Lower lobe of right lung (tissue), 2 donors: ENCODE data around the gene FLOT2. TPM values are rescaled to one million over a fixed set of nuclear protein-coding genes. Genes with fewer than 3 reads are reported as not detected.

ENCODE experiments used
- ATAC-seq, 2 donors: fragments of 200-7000 bp; cut with Tn5 transposase; one replicate each; pipeline ENCODE4 v1.9.1; 2020 to 2022; ENCODE audit warnings: mild to moderate bottlenecking in 2 of 2, moderate library complexity in 2 of 2
- DNase-seq: peaks from one replicate; pipeline ENCODE4 v3.0.0-alpha.2; 2020
- H3K27ac ChIP-seq: fragments of 200-600 bp; one replicate; pipeline ENCODE4 v1.8.0; 2022
- H3K27me3 ChIP-seq: fragments of 200-600 bp; one replicate; pipeline ENCODE4 v1.8.0; 2022; ENCODE audit warnings: low read depth
- H3K36me3 ChIP-seq: fragments of 200-600 bp; one replicate; pipeline ENCODE4 v1.8.0; 2022; ENCODE audit warnings: mild to moderate bottlenecking
- H3K4me1 ChIP-seq: fragments of 200-600 bp; one replicate; pipeline ENCODE4 v1.8.0; 2022
- H3K4me3 ChIP-seq: fragments of 200-600 bp; one replicate; pipeline ENCODE4 v1.8.0; 2022; ENCODE audit warnings: mild to moderate bottlenecking
- H3K9me3 ChIP-seq: fragments of 200-600 bp; one replicate; pipeline ENCODE4 v1.8.0; 2022
- intact Hi-C: fragments of 100-400 bp; cut with DNase I; formaldehyde crosslinking; loops from one replicate; pipeline ENCODE4 v1.11.0; 2022
- long read RNA-seq: library from polyadenylated mRNA; unstranded; transcript quantifications from one replicate; pipeline ENCODE4 v2.0.0, GENCODE V29; 2021
- total RNA-seq: library from RNA; stranded (reverse); fragmentation: NEBNext Ultra II Directional; extraction: Animal tissue kit (Norgen Biotek cat#: 25700); gene quantifications from one replicate; pipeline ENCODE4 v1.2.1, GENCODE V29; 2021
- TF ChIP-seq, protein P1 (sequence below): fragments of 200-600 bp; IDR thresholded peaks from one replicate; pipeline ENCODE4 v1.8.0; 2022; ENCODE audit warnings: antibody characterized with exemption, mild to moderate bottlenecking
- donor health status: DM: no; HTN: yes; CAD: no; lungs with severe emphysema.

Gene FLOT2, protein sequence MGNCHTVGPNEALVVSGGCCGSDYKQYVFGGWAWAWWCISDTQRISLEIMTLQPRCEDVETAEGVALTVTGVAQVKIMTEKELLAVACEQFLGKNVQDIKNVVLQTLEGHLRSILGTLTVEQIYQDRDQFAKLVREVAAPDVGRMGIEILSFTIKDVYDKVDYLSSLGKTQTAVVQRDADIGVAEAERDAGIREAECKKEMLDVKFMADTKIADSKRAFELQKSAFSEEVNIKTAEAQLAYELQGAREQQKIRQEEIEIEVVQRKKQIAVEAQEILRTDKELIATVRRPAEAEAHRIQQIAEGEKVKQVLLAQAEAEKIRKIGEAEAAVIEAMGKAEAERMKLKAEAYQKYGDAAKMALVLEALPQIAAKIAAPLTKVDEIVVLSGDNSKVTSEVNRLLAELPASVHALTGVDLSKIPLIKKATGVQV
- 170 TPM for total RNA-seq
- long read RNA-seq, transcript FLOT2-202 (11 exons, 2,618 nt) = major isoform, 250 of 349 reads
- long read RNA-seq, transcript FLOT2-210 (11 exons, 2,585 nt) = minor isoform, 14 of 349 reads
- long read RNA-seq, partial matches to known transcripts = 26 of 349 reads
- long read RNA-seq, other reads (novel, unspliced or antisense) = 58 of 349 reads

DNA sequence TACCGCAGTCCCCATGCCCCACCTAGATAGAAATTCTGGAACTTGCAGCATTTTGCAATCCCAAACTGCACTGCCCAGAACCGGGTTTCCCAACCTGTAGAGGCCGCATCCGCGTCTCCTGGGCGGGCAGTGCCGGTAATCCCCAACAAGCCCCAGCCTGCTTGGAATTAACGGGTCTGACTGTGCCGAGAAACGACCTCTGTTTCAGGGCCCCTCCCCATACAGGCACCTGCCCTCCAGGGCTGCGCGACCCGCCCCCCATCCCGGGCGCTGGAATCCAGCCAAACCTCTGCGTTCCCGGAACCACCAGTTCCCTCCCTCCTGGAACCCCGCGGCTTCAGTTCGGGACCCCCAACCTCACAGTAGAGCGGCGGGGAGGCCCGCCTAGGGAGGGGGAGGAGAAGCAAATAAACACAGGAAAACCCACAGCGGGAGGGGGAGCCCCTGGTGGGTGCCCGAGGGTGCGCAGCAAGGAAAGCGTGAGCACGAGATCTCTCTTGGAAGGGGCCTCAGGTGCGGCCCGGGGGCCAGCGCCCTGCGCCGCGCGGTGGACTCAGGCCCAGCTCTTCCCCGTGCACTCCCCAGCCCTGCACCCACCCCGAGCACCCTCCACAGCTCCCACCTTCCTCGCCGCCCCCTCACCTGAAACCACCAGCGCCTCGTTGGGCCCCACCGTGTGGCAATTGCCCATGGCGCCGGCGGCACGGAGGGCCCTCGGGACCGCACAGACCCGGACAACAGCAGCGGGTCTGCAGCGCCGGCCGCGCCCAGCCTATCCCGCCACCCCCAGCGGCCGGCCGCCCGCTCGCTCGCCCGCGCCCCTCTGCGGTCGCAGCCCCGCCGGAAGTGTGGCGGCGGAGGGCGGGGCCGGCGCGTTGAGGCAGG lies at the start of gene FLOT2:
TSS of gene FLOT2 (minus strand) at position 850 of the 885 bp plus-strand sequence. CDS start at position 691, 159 bp downstream.
- ATAC-seq (peak; percentile 82 to 89), DNase-seq (peak; percentile 84)
- H3K9me3 ChIP-seq = no peaks in the 10 kb centered on the region
- no peaks in the 10 kb centered on the region for H3K27me3 ChIP-seq
- peaks cover 68% of the 10 kb centered on the region for H3K4me1 ChIP-seq
- peak within 1 kb of the TSS; percentile 97 for H3K27ac ChIP-seq
- H3K4me3 ChIP-seq = peak within 1 kb of the TSS; percentile 94
- H3K36me3 ChIP-seq = peaks cover under 1% of the 10 kb centered on the region
- TF ChIP-seq, protein P1, sequence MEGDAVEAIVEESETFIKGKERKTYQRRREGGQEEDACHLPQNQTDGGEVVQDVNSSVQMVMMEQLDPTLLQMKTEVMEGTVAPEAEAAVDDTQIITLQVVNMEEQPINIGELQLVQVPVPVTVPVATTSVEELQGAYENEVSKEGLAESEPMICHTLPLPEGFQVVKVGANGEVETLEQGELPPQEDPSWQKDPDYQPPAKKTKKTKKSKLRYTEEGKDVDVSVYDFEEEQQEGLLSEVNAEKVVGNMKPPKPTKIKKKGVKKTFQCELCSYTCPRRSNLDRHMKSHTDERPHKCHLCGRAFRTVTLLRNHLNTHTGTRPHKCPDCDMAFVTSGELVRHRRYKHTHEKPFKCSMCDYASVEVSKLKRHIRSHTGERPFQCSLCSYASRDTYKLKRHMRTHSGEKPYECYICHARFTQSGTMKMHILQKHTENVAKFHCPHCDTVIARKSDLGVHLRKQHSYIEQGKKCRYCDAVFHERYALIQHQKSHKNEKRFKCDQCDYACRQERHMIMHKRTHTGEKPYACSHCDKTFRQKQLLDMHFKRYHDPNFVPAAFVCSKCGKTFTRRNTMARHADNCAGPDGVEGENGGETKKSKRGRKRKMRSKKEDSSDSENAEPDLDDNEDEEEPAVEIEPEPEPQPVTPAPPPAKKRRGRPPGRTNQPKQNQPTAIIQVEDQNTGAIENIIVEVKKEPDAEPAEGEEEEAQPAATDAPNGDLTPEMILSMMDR = peak; percentile 26
- intact Hi-C loops = no loop called here

DNA sequence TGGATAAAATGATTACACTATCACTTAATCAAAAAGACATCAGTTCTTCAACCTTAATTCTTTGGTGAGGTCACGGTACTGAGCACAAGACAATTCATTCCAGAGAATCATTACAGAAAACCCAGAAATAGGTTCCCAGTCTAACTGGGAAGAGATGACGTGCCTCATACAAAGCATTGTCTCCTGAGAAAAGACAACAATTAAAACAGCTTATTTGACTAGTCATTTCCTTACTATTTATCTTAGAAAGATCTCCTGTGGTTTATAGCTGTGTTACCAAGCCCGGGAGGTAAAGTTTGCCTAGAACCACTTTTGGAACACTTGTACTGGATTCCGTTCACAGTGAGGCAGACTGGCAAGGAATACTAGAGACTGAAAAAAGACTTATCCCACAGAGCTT lies 48.7 kb upstream of the FLOT2 start:
- Histone ChIP-seq H3K27ac (peak overlapping the region; percentile 24), H3K9me3 (no peaks in the 10 kb centered on the region), H3K4me3 (no peak overlapping the region), H3K27me3 (no peaks in the 10 kb centered on the region), H3K4me1 (peaks cover 51% of the 10 kb centered on the region), H3K36me3 (peaks cover 12% of the 10 kb centered on the region)
- no peak for DNase-seq
- intact Hi-C loops = no loop called here
- TF ChIP-seq, protein P1 = no peak
- ATAC-seq = no peak

DNA sequence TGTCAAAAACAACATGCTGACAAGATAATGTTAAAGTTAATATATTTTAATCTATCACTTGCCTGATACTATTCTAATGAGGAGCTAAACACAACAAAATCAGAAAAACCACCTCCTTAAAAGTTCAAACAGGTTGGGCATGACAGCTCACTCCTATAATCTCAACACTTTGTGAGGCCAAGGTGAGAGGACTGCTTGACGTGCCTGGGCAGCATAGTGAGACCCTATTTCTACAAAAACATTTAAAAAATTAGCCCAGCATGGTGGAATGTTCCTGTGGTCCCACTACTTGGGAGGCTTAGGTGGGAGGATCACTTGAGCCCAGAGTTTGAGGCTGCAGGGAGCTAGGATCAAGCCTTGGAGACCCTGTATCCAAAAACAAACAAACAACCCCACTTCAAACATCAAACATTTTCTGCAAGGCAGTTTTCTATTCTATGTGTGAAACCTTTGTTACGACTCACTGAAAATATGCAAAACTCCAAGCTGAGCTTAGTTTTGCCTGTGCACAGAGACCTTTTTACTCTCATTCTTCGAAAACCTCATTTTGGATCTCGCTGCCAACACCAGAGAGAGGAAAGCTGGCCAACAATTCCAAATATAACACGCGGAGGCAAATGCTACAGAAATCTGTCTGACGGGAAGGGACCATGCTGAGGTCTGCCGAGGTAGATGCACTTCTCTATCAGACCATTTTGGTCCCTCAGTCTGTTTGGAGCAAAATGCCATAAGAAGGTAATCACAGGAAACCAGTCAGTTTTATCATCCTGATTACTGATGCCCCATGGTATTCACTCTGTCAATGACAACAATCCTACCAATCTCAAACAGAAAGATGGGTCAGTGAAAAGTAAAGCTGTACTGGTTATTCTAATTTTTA lies 47.6 kb upstream of the FLOT2 start:
- intact Hi-C loops = no loop called here
- no peak for ATAC-seq
- H3K27ac ChIP-seq = peak overlapping the region; percentile 24

DNA sequence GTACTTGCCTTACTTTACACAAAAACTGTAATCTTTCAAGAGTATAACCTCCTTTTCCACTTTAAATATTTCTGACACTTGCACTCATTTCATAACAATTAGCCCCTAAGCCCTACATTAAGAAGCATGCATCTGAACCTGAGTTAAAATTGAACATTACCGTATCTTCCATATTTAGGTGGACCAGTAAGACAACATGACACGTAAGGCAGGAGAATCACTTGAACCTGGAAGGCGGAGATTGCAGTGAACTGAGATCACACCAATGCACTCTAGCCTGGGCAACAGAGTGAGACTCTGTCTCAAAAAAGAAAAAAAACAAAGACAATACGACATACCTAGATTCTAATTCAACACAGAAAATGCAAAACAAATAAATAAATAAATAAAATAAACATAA lies 46.8 kb upstream of the FLOT2 start:
- intact Hi-C loops = no loop called here
- H3K9me3 ChIP-seq = no peaks in the 10 kb centered on the region
- H3K27me3 ChIP-seq = no peaks in the 10 kb centered on the region
- H3K4me1 ChIP-seq = peaks cover 70% of the 10 kb centered on the region
- H3K4me3 ChIP-seq = no peak overlapping the region
- H3K27ac ChIP-seq = no peak overlapping the region
- TF ChIP-seq, protein P1 = no peak
- DNase-seq (no peak), ATAC-seq (no peak)
- peaks cover 16% of the 10 kb centered on the region for H3K36me3 ChIP-seq

More for the DNA sequence above, 47.6 kb upstream of the FLOT2 start:
- peaks cover 63% of the 10 kb centered on the region for H3K4me1 ChIP-seq
- H3K4me3 ChIP-seq = no peak overlapping the region
- no peaks in the 10 kb centered on the region for H3K9me3 ChIP-seq
- DNase-seq = no peak
- H3K27me3 ChIP-seq = no peaks in the 10 kb centered on the region
- peaks cover 16% of the 10 kb centered on the region for H3K36me3 ChIP-seq
- TF ChIP-seq, protein P1 = no peak
